Glutamatergic neuron (in vitro differentiated cells): ENCODE data around the gene HMGB4. TPM values are rescaled to one million over a fixed set of nuclear protein-coding genes. Genes with fewer than 3 reads are reported as not detected.

Source experiments
- DNase-seq: peaks from one replicate; pipeline ENCODE4 v3.0.0; 2022
- H3K27ac Mint-ChIP-seq: one replicate; pipeline ENCODE4 v1.8.0; 2020; ENCODE audit warnings: mild to moderate bottlenecking, mixed read lengths, inconsistent platforms; ENCODE audit not compliant: unreplicated experiment
- H3K27me3 Mint-ChIP-seq: one replicate; pipeline ENCODE4 v1.8.0; 2020; ENCODE audit warnings: mild to moderate bottlenecking, moderate library complexity, mixed read lengths, inconsistent platforms; ENCODE audit not compliant: unreplicated experiment
- H3K36me3 Mint-ChIP-seq: one replicate; pipeline ENCODE4 v1.8.0; 2020; ENCODE audit warnings: mild to moderate bottlenecking, mixed read lengths, inconsistent platforms; ENCODE audit not compliant: unreplicated experiment
- H3K4me1 Mint-ChIP-seq: one replicate; pipeline ENCODE4 v1.8.0; 2020; ENCODE audit warnings: mild to moderate bottlenecking, low read depth, mixed read lengths, inconsistent platforms; ENCODE audit not compliant: unreplicated experiment
- H3K4me3 Mint-ChIP-seq: one replicate; pipeline ENCODE4 v1.8.0; 2020; ENCODE audit warnings: mild to moderate bottlenecking, mixed read lengths, inconsistent platforms; ENCODE audit not compliant: unreplicated experiment
- H3K9me3 Mint-ChIP-seq: one replicate; pipeline ENCODE4 v1.8.0; 2020; ENCODE audit warnings: mild to moderate bottlenecking, moderate library complexity, mixed read lengths, inconsistent platforms; ENCODE audit not compliant: unreplicated experiment
- CTCF ChIP-seq: fragments of 200-600 bp; sonication (generic); IDR thresholded peaks from one replicate; pipeline ENCODE4 v1.5.0; 2021; ENCODE audit not compliant: partially characterized antibody, unreplicated experiment
- long read RNA-seq: library from polyadenylated mRNA; unstranded; transcript quantifications from one replicate; pipeline ENCODE4 v2.0.0, GENCODE V29; 2020; ENCODE audit not compliant: unreplicated experiment
- total RNA-seq: library from RNA; stranded (reverse); fragmentation: NEBNext Ultra II Directional; extraction: Animal tissue kit (Norgen Biotek cat#: 25700); gene quantifications from one replicate; pipeline ENCODE4 v1.2.1, GENCODE V29; 2021; ENCODE audit not compliant: unreplicated experiment

The HMGB4 gene
- total RNA-seq: not detected
- long read RNA-seq: 0 reads

- H3K36me3 Mint-ChIP-seq: no peaks in the 10 kb centered on the region
- no peaks in the 10 kb centered on the region for H3K4me1 Mint-ChIP-seq
- no peaks in the 10 kb centered on the region for H3K27me3 Mint-ChIP-seq
- no peak within 1 kb of the TSS for H3K4me3 Mint-ChIP-seq
- H3K27ac Mint-ChIP-seq: no peak within 1 kb of the TSS
- peaks cover 2% of the 10 kb centered on the region for H3K9me3 Mint-ChIP-seq
- DNase-seq: no peak
- TF ChIP-seq CTCF: no peak
These were observed at the start of gene HMGB4 for GRCh38 chr1:33863779-33864178. Gene HMGB4, plus strand, starts transcription at chr1:33864079. Its CDS starts 113 bp downstream, at chr1:33864192.

GRCh38 chr1:33814166-33814565 lies 49.7 kb upstream of the HMGB4 start:
- H3K4me1 Mint-ChIP-seq: no peaks in the 10 kb centered on the region
- no peak for DNase-seq
- peaks cover 7% of the 10 kb centered on the region for H3K36me3 Mint-ChIP-seq
- H3K4me3 Mint-ChIP-seq: no peak overlapping the region
- H3K27me3 Mint-ChIP-seq: no peaks in the 10 kb centered on the region
- H3K9me3 Mint-ChIP-seq: no peaks in the 10 kb centered on the region
- TF ChIP-seq CTCF: no peak
- H3K27ac Mint-ChIP-seq: no peak overlapping the region

GRCh38 chr1:33815061-33815460 lies 48.8 kb upstream of the HMGB4 start:
- Mint-ChIP-seq H3K27me3 (no peaks in the 10 kb centered on the region), H3K4me3 (no peak overlapping the region), H3K27ac (no peak overlapping the region), H3K4me1 (no peaks in the 10 kb centered on the region), H3K36me3 (peaks cover 7% of the 10 kb centered on the region), H3K9me3 (peaks cover 2% of the 10 kb centered on the region)
- TF ChIP-seq CTCF: no peak
- no peak for DNase-seq

GRCh38 chr1:33818071-33818470 lies 45.8 kb upstream of the HMGB4 start:
- H3K27ac Mint-ChIP-seq: no peak overlapping the region
- H3K4me3 Mint-ChIP-seq: no peak overlapping the region
- peaks cover 2% of the 10 kb centered on the region for H3K9me3 Mint-ChIP-seq
- TF ChIP-seq CTCF: no peak
- H3K4me1 Mint-ChIP-seq: no peaks in the 10 kb centered on the region
- H3K36me3 Mint-ChIP-seq: peaks cover 16% of the 10 kb centered on the region
- H3K27me3 Mint-ChIP-seq: peaks cover 3% of the 10 kb centered on the region
- no peak for DNase-seq

GRCh38 chr1:33819290-33819912 lies 44.5 kb upstream of the HMGB4 start:
- Mint-ChIP-seq H3K36me3 (peaks cover 16% of the 10 kb centered on the region), H3K27me3 (peaks cover 5% of the 10 kb centered on the region), H3K4me3 (no peak overlapping the region), H3K27ac (no peak overlapping the region), H3K9me3 (peaks cover 2% of the 10 kb centered on the region), H3K4me1 (no peaks in the 10 kb centered on the region)
- no peak for DNase-seq
- no peak for TF ChIP-seq CTCF
